IMR-90 (cell line): Measurements from ENCODE around the gene FAM133A. TPM values are rescaled to one million over a fixed set of nuclear protein-coding genes. Genes with fewer than 3 reads are reported as not detected.

Experiments used
- polyA plus RNA-seq, 3 experiments: library from polyadenylated mRNA; depleted of rRNA; stranded (reverse); fragments of >200 nt; gene quantifications; 2 replicates each; pipeline ENCODE4 v1.2.3, GENCODE V29; 2012; ENCODE audit warnings: low replicate concordance in 1 of 3
- total RNA-seq: library from RNA; depleted of rRNA; stranded (reverse); fragments of >200 nt; gene quantifications from 2 replicates; pipeline ENCODE4 v1.2.3, GENCODE V29; 2012; rRNA removed

FAM133A gene
- total and polyA plus RNA-seq, 2 of the 4 experiments (the other 2 are of a cell fraction), result under 0.01 TPM; not detected in 1

Other genes starting within 250 kb of the FAM133A start
- gene NAP1L3, start 628 bp upstream of the FAM133A start, total RNA-seq, result 2.2 and 5.3 TPM in 2 replicates
- 3.2 and 3.7 TPM in 2 replicates for gene NAP1L3, start 628 bp upstream of the FAM133A start, polyA plus RNA-seq (2012; rRNA removed)